GM21737 (cell line): ENCODE data around the gene PRKRIP1.
"Not testable (repeated sequence)": the region's sequence is repeated elsewhere in the genome, so short reads cannot be mapped to it uniquely, and the experiment has no call there.

Experiments used
- ATAC-seq: cut with Tn5 transposase; IDR thresholded peaks from one replicate; pipeline ENCODE4 v1.9.1; 2021; ENCODE audit warnings: mild to moderate bottlenecking, moderate library complexity; ENCODE audit not compliant: unreplicated experiment

The PRKRIP1 gene

GRCh38 chr7:102429141-102429899, 33.2 kb downstream of the PRKRIP1 start:
- no peak for ATAC-seq

- ATAC-seq = peak; percentile 33
Measured at GRCh38 chr7:102431617-102432298, 35.6 kb downstream of the PRKRIP1 start.

GRCh38 chr7:102432442-102433218, 36.5 kb downstream of the PRKRIP1 start:
- peak; percentile 22 for ATAC-seq

- peak; percentile 57 for ATAC-seq
Measured at GRCh38 chr7:102433219-102434038, 37.3 kb downstream of the PRKRIP1 start, which contains the start of gene ORAI2. Gene ORAI2, plus strand, starts transcription at chr7:102433575. Its CDS starts 5,382 bp downstream, at chr7:102438957.

GRCh38 chr7:102434039-102434486, 37.9 kb downstream of the PRKRIP1 start:
- ATAC-seq = no peak

GRCh38 chr7:102436118-102436517, 40.0 kb downstream of the PRKRIP1 start:
- ATAC-seq = no peak

GRCh38 chr7:102439963-102440795, 44.0 kb downstream of the PRKRIP1 start:
- no peak for ATAC-seq

- ATAC-seq = peak; percentile 45
Measured at GRCh38 chr7:102444961-102445673, 49.0 kb downstream of the PRKRIP1 start.

- ATAC-seq = no peak
Measured at GRCh38 chr7:102445674-102446071, 49.5 kb downstream of the PRKRIP1 start.

GRCh38 chr7:102446387-102447156, 50.4 kb downstream of the PRKRIP1 start:
- ATAC-seq = no peak

- no peak for ATAC-seq
Measured at GRCh38 chr7:102447311-102447710, 51.1 kb downstream of the PRKRIP1 start.

GRCh38 chr7:102449136-102449535, 53.0 kb downstream of the PRKRIP1 start:
- ATAC-seq = no peak

GRCh38 chr7:102450242-102450641, 54.1 kb downstream of the PRKRIP1 start:
- no peak for ATAC-seq

- ATAC-seq = no peak
Measured at GRCh38 chr7:102451371-102452054, 55.4 kb downstream of the PRKRIP1 start.

GRCh38 chr7:102452451-102452850, 56.3 kb downstream of the PRKRIP1 start:
- no peak for ATAC-seq

GRCh38 chr7:102453319-102453718, 57.2 kb downstream of the PRKRIP1 start:
- no peak for ATAC-seq

- no peak for ATAC-seq
Measured at GRCh38 chr7:102454468-102454867, 58.3 kb downstream of the PRKRIP1 start.

GRCh38 chr7:102454932-102455331, 58.8 kb downstream of the PRKRIP1 start:
- not testable (repeated sequence) for ATAC-seq
